Measurements from ENCODE around the gene TMEM30A. TPM values are rescaled to one million over a fixed set of nuclear protein-coding genes. Genes with fewer than 3 reads are reported as not detected.

Gene TMEM30A
- total RNA-seq, 1 donor from 2014 or later = 74.4 TPM

- no peaks in the 10 kb centered on the region for H3K36me3 Mint-ChIP-seq (ENCODE audit: insufficient read depth)
- no peaks in the 10 kb centered on the region for H3K27me3 Mint-ChIP-seq
- peak overlapping the region; percentile 14 for H3K27ac Mint-ChIP-seq
- TF ChIP-seq CTCF (IDR thresholded peaks at IDR 0.05; ENCODE audit: unreplicated experiment) = no peak
- H3K9me3 Mint-ChIP-seq (ENCODE audit: low read depth) = no peaks in the 10 kb centered on the region
- DNase-seq (ENCODE audit: low spot score, unreplicated experiment) = no peak
- peak overlapping the region; percentile 60 for H3K4me3 Mint-ChIP-seq (ENCODE audit: low read depth)
- peaks cover 20% of the 10 kb centered on the region for H3K4me1 Mint-ChIP-seq (ENCODE audit: low read depth)
Measured at GRCh38 chr6:75286955-75287354, 2.4 kb upstream of the TMEM30A start.

GRCh38 chr6:75285283-75285639, 669 bp upstream of the TMEM30A start:
- Mint-ChIP-seq H3K36me3 (ENCODE audit: insufficient read depth) (no peaks in the 10 kb centered on the region), H3K27me3 (no peaks in the 10 kb centered on the region), H3K4me1 (ENCODE audit: low read depth) (peaks cover 26% of the 10 kb centered on the region), H3K9me3 (ENCODE audit: low read depth) (no peaks in the 10 kb centered on the region), H3K27ac (no peak overlapping the region), H3K4me3 (ENCODE audit: low read depth) (no peak overlapping the region)
- no peak for DNase-seq (ENCODE audit: low spot score, unreplicated experiment)
- TF ChIP-seq CTCF (IDR thresholded peaks at IDR 0.05; ENCODE audit: unreplicated experiment) = no peak

GRCh38 chr6:75283907-75284631, 523 bp downstream of the TMEM30A start:
- H3K27me3 Mint-ChIP-seq = no peaks in the 10 kb centered on the region
- peak; percentile 21 for DNase-seq (ENCODE audit: low spot score, unreplicated experiment)

GRCh38 chr6:75282706-75283105, 1.9 kb downstream of the TMEM30A start:
- no peaks in the 10 kb centered on the region for H3K27me3 Mint-ChIP-seq
- peaks cover 40% of the 10 kb centered on the region for H3K4me1 Mint-ChIP-seq (ENCODE audit: low read depth)
- no peak overlapping the region for H3K4me3 Mint-ChIP-seq (ENCODE audit: low read depth)
- no peak for TF ChIP-seq CTCF (IDR thresholded peaks at IDR 0.05; ENCODE audit: unreplicated experiment)
- peak overlapping the region; percentile 51 for H3K27ac Mint-ChIP-seq
- DNase-seq (ENCODE audit: low spot score, unreplicated experiment) = no peak
- H3K9me3 Mint-ChIP-seq (ENCODE audit: low read depth) = no peaks in the 10 kb centered on the region
- no peaks in the 10 kb centered on the region for H3K36me3 Mint-ChIP-seq (ENCODE audit: insufficient read depth)

More at GRCh38 chr6:75283907-75284631, 523 bp downstream of the TMEM30A start:
- Mint-ChIP-seq H3K4me1 (ENCODE audit: low read depth) (peaks cover 35% of the 10 kb centered on the region), H3K27ac (no peak overlapping the region), H3K4me3 (ENCODE audit: low read depth) (no peak overlapping the region), H3K9me3 (ENCODE audit: low read depth) (no peaks in the 10 kb centered on the region), H3K36me3 (ENCODE audit: insufficient read depth) (no peaks in the 10 kb centered on the region)
- TF ChIP-seq CTCF (IDR thresholded peaks at IDR 0.05; ENCODE audit: unreplicated experiment) = no peak

- Mint-ChIP-seq H3K36me3 (ENCODE audit: insufficient read depth) (peaks cover 4% of the 10 kb centered on the region), H3K4me3 (ENCODE audit: low read depth) (peak overlapping the region; percentile 51), H3K9me3 (ENCODE audit: low read depth) (no peaks in the 10 kb centered on the region), H3K27ac (no peak overlapping the region), H3K27me3 (no peaks in the 10 kb centered on the region), H3K4me1 (ENCODE audit: low read depth) (peaks cover 35% of the 10 kb centered on the region)
- no peak for TF ChIP-seq CTCF (IDR thresholded peaks at IDR 0.05; ENCODE audit: unreplicated experiment)
- no peak for DNase-seq (ENCODE audit: low spot score, unreplicated experiment)
Measured at GRCh38 chr6:75281653-75282052, 2.9 kb downstream of the TMEM30A start.

Measured in progenitor cell of endocrine pancreas (in vitro differentiated cells).